NCI-H526 (cell line): Measurements from ENCODE around the gene SLC19A1.
"Not testable (repeated sequence)": the region's sequence is repeated elsewhere in the genome, so short reads cannot be mapped to it uniquely, and the experiment has no call there.

ENCODE experiments used
- DNase-seq, 2 experiments: peaks; one replicate each; lab custom pipeline; 2025; lab: John Stamatoyannopoulos, UW

The SLC19A1 gene

DNA sequence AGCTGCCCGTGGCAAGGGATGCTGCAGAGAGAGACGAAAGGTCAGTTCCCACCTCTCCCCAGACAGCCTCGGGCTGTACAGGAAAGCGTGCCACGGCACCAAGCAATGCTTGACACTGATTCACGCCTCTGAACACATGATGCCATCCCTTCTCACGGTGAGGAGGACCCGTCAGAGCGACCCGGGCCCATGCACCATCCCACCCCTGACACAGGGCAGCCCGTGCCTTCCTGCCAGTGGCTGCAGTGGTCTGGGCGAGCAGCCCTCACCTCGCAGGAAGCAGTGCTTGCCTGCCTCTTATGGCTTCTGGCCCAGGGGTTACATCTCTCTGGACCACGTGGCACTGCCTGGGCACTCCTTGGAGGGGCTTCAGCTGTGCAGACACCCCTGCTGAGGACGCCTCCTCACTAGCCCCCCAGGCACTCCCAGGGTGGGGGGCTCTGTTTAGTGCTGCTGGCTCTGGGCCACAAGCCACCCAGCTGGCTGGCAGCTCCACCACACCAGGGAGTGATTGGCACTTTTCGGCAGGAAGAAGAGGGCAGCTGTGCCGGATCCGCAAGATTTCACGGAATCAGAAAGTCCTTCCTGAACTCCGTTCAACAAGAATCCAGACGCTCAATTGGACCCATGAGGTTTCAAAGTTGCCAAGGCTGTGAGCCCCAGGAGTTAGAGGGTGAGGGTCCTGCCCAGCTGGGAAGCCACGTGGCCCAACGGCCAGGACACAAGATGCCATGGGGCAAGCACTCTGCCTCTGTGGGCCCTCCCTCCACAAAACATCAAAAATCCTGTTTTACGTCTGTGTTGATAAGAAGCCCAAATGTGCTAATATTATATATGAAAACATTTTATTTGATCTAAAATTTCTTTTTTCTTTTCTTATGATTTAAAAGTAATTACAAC is 34.8 kb upstream of the SLC19A1 start:
- DNase-seq: no peak

DNA sequence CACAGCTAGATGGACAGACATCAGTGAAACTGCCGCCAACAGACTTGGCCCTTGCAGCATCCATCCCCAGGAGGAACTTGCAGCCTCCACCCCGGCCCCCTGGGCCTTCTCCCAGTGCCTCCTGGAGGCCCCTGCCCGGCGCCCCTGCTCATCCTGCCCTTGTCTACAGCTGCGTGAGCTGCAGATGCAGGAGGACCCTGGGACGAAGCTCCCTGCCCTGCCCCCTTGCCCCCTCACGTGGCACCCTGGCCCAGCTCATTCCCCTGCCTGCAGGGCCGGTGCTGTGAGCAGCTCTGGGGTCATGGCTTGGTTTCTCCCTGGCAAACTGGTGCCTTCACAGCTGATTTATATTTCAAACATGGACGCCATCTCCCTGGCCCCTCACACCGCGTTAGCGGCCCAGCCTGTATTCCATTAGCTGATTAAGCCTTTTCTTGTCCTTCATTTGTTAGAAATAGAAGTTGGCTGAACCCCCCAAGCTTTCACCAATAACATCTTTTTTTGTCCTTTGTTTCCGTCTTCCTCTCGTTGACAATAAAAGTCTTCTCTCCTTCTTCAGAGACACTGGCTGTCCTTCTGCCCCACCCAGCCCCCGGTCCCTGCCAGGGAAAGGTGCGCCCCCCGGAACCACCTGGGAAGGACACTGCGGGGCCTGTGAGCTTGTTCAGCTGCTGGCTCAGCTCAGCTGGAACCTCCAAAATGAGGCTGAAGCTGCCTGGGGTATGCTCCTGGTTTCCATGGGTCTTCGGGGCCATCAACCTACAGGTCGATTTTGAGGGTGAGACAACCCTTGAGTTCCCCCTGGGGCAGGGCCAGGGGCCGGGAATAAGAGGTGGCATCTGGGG is 34.0 kb upstream of the SLC19A1 start:
- no peak for DNase-seq

DNA sequence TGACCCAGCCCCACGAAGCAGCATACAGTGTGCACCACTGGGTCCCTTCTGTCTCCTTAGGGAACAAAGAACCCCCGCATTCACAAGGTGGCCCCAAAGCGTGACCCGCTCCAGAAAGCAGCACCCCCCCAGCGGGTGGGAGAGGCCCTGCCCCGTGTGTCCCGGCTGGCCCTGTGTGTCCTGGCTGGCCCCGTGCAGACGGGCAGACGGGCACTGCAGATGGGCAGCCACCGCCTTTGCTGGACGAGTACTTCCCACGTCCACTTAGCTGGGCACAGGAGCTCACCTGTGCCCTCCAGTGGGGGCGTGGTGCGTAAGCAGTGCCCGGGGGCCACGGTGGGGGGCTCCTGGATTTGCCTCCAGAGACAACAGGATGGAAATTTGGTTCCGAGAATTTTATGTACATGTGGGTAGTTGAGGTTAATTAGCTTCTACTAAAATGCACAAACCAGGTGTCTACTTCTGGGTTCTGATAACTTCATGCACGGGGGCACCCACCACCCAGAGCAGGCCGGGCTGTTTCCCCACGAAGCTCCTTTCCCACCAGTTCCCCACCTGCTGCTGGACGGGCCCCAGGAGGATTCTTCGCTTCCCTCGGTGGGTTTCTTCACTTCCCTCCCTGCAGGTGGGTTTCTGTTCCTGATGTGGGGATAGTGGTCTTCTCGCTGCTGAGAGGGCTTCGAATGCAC is 33.2 kb upstream of the SLC19A1 start:
- no peak for DNase-seq

DNA sequence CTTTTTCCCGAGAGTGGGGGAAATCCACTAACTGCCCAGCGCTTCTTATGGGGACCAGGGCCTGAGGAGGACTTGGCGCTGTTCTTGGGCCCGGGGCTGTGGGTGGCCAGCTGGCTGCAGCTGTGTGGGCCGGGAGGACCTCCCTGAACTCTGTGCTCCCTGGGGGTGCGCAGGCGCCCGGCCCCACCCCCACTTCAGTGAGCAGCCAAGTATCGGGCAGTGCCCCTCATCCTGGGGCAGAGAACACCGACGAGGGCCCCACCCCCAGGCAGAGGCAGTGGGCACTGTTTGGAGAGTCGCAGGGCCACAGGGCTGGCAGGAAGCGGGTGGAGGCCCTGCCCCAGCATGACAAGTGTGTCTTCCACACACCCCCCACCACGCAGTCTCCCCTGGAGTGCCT is 32.5 kb upstream of the SLC19A1 start:
- no peak for DNase-seq

DNA sequence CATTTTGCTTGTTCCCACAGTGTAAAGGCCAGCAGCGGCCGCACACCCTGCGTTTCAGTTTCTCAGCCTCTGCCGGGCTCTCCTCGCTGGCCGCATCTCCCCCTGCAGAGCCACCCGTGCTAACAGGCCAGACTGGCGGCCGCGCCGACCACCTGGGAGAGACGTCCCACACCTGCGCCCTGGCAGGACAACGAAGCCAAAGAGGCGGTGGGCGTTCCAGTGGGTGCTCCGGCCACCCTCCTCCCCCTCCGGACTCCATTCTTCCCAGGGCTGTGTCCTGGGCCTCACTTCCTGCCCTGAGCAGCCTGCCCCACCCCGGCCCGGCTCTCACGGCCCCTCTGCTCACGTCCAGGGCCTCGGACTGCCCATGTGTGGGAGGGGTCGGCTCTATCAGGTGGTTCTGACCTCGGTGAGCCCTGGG is 31.9 kb upstream of the SLC19A1 start:
- no peak for DNase-seq

DNA sequence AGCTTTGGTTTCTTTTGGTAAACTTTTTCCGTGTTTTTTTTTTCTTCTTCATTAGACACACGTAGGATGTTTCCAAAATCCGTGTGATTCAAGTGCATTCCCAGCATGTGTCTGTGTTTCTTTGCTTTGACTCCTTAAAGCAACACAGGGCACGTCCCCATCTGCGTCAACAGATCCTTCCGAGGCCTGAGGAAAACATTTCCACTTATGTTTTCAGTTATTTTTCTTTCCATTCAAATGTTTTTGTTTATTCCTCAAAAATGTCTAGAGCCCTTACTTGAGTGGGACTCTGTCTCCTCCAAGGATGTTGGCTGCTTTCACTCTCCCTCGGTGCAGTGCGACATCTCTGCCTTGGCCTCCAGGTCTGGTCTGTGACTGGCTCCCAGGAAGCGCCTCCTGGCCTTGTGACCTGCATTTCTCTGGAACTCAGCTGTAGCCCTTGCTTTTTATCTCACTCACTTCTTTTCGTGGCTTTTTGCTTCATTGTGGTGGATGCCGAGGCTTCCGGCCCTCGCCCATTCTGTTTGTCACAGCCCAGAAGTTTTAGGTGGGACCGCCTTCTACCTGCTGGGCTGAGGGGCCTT is 31.3 kb upstream of the SLC19A1 start:
- DNase-seq: no peak

DNA sequence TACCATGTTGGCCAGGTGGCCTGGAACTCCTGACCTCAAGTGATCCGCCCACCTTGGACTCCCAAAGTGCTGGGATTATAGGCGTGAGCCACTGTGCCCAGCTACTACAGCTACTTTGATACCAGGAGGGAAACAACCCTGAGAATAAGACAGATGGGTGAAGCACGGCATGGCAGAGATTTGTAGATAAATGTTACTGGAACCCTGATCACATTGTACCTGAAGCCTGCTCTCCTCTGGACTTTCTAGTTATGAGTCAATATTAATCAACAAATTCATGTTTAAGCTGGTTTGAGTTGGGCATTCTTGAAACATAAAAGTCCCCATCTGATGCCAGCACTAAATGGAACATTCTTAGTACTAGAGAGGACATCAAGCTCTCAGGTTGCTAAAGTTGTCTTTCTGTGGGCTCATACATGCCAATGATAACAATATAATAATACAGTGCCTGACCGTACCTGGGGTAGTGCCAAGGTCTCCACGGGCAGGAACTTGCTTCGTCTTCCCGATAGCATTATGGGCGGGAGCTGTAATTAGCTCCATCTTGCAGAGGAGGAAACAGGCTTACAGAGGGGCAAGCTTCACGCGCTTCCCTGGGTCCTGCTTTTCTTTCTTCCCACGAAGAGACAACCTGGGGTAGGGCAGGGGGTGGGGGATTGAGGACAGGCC is 30.7 kb upstream of the SLC19A1 start:
- DNase-seq: no peak

DNA sequence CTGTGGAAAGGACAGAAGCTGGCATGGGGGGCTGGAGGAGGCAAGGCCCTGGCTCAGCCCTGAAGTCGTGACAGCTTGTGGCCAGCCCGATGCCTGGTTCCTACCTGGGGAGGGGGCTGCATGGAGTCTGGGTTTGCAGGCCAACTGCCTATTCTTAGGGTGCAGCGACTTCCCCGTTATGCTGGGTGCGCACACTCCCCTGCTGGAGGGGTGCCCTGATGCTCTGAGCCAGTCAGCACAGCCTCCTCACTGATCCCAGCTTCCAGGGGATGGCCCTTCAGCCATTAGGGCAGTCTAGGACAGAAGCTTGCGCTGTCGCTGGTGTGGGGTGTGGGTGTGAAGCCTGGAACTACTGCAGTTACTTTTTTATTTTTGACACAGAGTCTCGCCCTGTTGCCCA is 30.0 kb upstream of the SLC19A1 start:
- no peak for DNase-seq

DNA sequence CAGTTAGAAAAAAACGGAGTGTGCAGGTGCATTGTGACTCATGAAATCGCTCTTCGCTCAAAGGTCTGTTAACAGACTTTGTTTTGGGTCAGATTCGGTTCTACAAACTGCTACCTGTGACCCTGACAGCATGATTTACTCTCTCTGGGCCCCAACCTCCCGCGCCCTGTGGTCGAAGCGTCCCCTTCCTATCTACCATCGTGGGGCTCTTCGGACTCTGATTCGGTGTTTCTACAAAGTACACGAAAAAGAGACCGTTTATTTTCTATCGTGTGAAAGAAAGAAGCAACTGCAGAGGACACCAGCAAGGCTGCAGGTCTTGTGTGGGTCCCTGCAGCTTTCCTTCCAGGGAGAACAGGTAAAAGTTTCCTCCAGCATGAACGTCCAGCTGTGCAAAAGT is 29.4 kb upstream of the SLC19A1 start:
- no peak for DNase-seq

DNA sequence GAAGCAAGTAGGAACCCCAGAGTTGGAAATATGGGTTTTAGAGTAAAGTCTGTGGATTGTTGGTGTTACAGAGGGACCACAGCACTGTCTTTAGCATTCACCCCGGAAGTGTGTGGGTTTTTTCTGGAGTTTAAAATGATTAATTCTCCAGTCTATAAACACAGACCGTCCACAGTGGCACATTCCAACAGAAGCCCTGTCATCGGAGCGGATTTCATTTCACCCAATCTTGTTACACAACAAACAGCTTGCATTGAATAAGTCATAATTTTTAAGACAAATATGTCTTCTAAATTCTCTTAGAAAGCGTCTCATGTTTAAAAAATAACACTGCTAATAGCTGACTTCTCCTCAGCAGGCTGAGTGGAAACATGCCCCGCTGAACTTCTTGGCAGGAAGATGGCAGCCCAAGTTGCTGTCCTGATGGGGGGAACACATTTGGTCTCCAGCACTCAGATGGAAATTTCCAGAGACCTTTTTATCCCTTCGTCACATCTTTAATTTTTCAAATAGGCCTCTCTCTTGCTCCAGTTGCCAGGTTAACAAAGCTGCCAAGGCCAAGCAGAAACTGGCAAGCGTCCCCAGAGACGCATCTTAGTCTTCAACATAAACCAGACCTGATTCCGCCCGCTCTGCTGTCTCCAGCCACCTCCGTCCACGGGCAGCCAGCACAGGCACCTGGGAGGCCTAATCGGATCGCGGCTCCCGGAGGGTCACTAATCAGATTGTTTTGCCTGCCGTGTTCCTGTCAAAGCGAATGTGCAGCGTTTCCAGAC is 28.8 kb upstream of the SLC19A1 start:
- DNase-seq: no peak

DNA sequence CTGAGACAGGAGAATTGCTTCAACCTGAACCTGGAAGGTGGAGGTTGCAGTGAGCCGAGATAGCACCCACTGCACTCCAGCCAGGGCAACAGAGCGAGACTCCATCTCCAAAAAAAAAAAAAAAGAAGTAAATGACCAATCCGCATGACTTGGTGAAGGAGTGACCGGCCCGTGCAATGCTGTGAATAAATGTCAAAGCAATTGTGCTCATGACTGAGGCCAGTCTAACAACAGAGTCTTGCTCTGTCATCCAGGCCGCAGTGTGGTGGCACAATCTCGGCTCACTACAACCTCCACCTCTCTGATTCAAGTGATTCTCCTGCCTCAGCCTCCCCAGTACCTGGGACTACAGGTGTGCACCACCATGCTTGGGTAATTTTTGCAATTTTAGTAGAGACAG is 27.8 kb upstream of the SLC19A1 start:
- DNase-seq: no peak

DNA sequence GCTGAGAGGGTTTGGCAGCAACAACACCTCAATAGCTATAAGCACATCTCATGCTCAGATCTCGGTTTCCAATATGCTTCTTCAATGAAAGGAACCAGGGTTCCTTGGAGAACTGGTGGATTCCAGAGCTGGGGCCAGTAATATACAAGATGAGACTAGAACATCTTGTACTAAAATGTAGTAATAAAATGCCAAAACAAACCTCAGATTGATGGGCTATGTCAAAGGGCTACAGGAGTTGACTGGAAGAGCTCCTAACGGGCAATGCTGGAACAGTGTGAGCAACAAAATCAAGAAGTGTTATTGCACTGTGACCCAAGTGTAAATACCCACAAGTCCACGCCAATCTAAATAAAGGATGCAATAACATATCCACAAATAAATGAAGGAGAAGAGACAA is 26.1 kb upstream of the SLC19A1 start:
- no peak for DNase-seq

DNA sequence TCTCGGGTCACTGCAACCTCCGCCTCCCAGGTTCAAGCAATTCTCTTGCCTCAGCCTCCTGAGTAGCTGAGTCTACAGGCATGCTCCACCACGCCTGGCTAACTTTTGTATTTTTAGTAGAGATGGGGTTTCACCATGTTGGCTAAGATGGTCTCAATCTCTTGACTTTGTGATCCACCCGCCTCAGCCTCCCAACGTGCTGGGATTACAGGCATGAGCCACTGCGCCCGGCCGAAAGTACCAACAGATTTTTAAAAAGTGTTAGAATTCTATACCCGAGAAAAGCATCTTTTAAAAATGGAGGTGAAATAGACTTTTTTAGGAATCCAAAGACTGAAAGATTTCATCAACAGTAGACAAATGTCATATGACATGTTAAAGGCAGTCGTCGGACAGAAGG is 21.9 kb upstream of the SLC19A1 start:
- not testable (repeated sequence) for DNase-seq

DNA sequence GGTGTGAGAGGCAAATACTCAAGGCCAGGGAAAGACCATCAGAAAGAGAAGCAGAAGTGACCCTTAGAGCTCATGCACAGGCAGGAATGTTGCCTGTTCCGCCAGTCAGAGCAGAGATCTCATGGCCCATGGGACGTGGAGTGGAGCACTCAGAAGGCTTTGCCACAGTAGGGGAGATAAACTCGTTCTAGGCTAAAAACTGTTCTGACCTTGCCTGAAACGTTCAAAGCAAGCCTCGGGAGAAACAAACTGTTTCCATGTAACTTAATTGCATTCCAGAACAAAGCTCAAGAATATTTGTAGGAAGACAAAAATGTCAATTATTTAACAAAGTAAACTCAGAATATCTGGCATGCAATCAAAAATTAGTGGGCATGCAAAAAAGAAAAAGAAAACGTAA is 20.7 kb upstream of the SLC19A1 start:
- no peak for DNase-seq

DNA sequence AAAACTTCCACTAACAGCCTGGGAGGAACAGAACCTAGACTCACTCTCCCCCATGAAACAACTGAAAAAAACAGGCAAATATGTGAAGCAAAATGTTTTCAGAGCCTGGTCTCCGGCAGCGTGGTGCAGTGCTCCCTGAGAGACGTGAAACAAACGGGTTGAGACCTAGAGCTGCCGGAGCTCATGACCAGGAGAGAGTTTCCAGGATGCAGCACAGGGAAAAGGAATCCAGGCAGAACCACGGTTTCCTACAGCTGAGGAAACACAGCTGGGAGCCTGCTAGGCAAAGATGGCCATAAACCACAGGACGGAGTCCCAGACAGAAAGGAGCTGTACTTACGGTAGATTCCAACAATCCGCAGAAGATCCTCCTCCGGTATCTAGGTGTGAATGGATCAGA is 20.2 kb upstream of the SLC19A1 start:
- DNase-seq: no peak

DNA sequence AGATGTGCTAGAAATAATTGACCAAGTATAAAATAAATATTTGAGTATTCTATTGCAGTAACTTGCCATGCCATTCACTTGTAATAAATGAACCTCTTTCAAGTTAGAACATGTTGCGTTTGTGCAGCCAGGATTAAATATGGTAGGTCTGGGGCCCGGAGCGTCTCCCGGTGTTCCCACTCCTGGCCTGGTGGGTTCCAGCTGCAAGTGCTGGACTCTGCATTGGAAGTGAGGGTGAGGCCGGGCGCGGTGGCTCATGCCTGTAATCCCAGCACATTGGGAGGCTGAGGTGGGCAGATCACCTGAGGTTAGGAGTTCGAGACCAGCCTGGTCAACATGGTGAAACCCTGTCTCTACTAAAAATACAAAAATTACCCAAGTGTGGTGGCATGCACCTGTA is 19.0 kb upstream of the SLC19A1 start:
- not testable (repeated sequence) for DNase-seq

DNA sequence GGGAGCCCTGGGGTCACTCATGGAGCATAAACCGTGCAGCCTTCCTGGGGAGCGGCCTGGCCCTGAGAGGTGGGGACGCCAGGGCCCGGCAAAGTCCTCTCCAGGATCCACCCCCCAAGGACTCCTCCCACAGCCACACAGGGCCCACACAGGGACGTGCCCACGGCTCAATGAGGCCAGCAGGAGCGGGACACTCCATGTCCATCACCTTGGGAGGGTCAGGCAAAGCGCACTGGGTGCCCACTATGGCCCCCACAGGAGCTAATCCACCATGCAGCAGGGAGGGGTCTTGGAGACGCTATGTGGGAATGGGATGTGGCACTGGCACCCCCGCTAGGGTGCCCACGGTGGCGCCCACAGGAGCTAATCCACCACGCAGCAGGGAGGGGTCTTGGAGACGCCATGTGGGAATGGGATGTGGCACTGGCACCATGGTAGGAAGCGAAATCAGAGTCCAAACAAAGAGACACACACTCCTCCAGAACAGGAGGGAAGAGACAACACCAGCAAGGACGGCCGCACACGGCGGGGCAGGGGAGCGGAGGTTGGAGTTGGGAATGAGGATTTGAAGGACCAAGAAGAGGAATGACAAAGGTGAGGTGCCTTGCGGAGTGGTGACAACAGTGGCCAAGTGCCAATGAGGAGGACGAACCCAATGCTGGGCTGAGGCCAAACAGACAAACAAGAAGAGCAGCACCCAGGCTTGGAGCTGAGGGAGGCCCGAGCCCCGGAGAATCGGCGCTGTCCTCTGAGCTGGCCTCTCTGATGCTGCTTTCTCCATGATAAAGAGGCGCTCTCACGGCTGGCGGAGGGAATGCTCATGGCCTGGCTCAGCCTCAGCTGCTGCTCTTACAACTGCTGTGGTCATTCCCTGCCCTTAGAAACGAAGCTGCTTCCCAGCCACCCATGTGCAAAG is 18.1 kb upstream of the SLC19A1 start:
- no peak for DNase-seq

DNA sequence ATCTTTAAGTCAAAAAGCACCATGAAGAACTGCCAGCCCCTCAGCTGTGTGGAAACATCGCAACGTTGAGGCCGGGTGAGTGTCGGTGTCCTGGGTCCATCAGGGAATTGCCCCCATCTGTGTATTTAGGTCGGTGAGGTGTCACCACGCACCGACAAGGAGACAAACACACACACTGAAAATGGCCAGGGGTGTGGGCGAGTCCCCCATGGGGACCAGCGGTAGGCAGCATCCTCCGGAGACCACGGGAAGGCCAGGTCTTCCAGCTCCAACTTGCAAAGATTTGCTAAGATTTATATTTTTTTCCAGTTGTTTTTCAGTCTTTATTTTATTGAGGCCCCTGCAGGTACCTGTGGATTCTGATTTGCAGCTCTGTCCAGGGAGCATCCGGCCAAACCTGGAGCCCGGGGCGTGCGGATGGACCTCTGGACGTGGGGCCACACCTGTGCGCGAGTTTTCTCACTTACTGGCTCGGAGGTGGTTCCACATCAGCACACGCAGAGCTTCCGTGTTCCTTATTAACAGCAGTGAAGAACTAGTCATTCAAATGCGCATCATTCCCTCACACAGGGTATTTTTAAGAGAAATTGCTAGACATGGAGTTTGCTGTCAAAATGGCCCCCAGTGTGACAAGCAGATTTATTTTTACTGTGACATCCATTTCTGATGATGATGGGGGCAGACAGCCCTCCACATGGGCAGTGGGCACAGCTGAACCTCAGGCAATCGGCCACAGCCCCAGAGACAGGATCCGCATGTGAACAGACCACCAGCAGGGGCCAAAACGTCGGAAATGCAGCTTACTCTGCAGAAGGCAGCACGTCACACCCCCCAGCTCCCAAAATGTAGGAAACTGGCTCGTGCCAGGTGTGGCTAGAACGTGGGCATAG is 17.2 kb upstream of the SLC19A1 start:
- no peak for DNase-seq
